Thoracic aorta (tissue), 2 donors: ENCODE measurements around the gene OSTF1. TPM values are rescaled to one million over a fixed set of nuclear protein-coding genes. Genes with fewer than 3 reads are reported as not detected.

Experiments used
- ATAC-seq: fragments of 150-250 bp; one replicate; pipeline ENCODE4 v1.8.0; 2017; ENCODE audit warnings: low read depth; ENCODE audit not compliant: insufficient number of reproducible peaks, low FRiP score
- DNase-seq: peaks from one replicate; pipeline ENCODE4 v3.0.0-alpha.2; 2020; ENCODE audit warnings: low spot score
- H3K27ac ChIP-seq, 2 donors: fragments of 200-600 bp; sonication (generic); 1 replicate in 1 of 2; 2 replicates in 1 of 2; pipeline ENCODE4 v1.5.1; 2016; ENCODE audit warnings: mild to moderate bottlenecking in 2 of 2, moderate library complexity in 2 of 2
- H3K27me3 ChIP-seq: fragments of 200-600 bp; sonication (generic); replicated peaks from 2 replicates; pipeline ENCODE4 v1.6.0; 2016; ENCODE audit warnings: mild to moderate bottlenecking; ENCODE audit not compliant: insufficient read depth
- H3K36me3 ChIP-seq: fragments of 200-600 bp; sonication (generic); one replicate; pipeline ENCODE4 v1.5.1; 2016
- H3K4me1 ChIP-seq, 2 donors: fragments of 200-600 bp; sonication (generic); 1 replicate in 1 of 2; 2 replicates in 1 of 2; pipeline versions ENCODE4 v1.5.1 to v1.6.0; 2016; ENCODE audit warnings: low read depth in 2 of 2, mild to moderate bottlenecking in 1 of 2; ENCODE audit not compliant: control insufficient read depth in 1 of 2
- H3K4me3 ChIP-seq: fragments of 200-600 bp; sonication (generic); 2 replicates; pipeline ENCODE4 v1.5.1; 2016; ENCODE audit warnings: mild to moderate bottlenecking
- H3K9me3 ChIP-seq: fragments of 200-600 bp; sonication (generic); 2 replicates; pipeline ENCODE4 v1.5.1; 2016
- CTCF ChIP-seq: fragments of 200-600 bp; sonication (generic); IDR thresholded peaks from one replicate; pipeline ENCODE4 v1.5.1; 2019; ENCODE audit warnings: antibody characterized with exemption
- total RNA-seq, 2 donors: library from RNA; depleted of rRNA; stranded (reverse); fragments of >200 nt; gene quantifications; one replicate each; pipeline versions ENCODE4 v1.1.0 to v1.2.3, GENCODE V29; 2016

The OSTF1 gene
- total RNA-seq, 2 donors from 2014 or later, result 16.8 to 33.9 TPM

DNA sequence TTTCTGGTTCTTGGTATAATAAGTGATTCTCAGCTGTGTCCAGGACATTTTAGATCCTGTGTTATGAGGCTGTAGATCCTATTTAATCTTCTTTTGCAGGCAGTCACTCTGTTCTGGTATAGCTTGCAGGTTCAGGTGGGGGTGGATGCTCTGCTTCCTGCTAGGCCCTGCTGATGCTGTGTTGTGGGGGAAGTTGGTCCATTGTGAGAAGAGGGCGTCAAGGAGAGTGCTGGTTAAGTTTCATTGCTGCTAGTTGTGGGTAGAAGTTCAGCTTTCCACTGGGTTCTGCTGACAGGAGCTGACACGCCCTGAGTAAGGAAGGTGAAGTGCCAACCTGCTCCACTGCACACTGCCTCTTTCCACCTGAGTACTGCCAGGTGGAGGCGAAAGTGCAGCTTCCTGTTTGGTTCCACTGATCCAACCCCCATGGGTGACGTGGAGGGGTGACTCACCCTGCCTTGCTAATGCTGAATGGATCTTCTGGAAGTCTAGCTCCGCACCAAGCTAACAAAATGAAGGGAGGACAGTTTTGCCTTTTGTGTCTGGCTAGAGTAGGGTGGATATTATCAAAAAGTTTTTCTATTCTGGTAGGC is 16.7 kb upstream of the OSTF1 start:
- TF ChIP-seq CTCF, result no peak
- Histone ChIP-seq H3K9me3 (no peaks in the 10 kb centered on the region), H3K4me1 (no peaks in the 10 kb centered on the region), H3K27ac (no peak overlapping the region), H3K36me3 (peaks cover 3% of the 10 kb centered on the region), H3K4me3 (no peak overlapping the region), H3K27me3 (no peaks in the 10 kb centered on the region)
- DNase-seq (no peak), ATAC-seq (no peak)

DNA sequence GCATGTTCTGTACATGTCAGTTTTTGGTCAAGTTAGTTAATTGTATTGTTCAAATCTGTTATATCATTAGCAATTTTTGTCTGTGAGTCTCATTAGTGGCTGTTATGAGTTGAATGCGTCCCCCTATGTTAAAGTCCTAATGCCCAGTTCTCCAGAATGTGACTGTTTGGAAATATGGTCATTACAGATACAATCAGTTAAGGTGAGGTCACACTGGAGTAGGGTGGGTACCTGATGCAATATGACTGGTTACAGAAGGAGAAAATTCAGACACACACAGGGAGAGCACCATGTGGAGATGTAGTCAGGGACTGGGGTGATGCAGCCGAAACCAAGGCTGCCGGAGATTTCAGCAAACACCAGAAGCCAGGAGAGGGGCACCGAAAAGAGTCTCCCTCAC is 15.4 kb upstream of the OSTF1 start:
- H3K9me3 ChIP-seq, result no peaks in the 10 kb centered on the region
- H3K4me1 ChIP-seq, result no peaks in the 10 kb centered on the region
- no peak overlapping the region for H3K27ac ChIP-seq
- no peak overlapping the region for H3K4me3 ChIP-seq
- H3K36me3 ChIP-seq, result peaks cover 3% of the 10 kb centered on the region
- DNase-seq (no peak), ATAC-seq (no peak)
- no peaks in the 10 kb centered on the region for H3K27me3 ChIP-seq
- TF ChIP-seq CTCF, result no peak

- TF ChIP-seq CTCF, result no peak
- no peaks in the 10 kb centered on the region for H3K36me3 ChIP-seq
- no peak overlapping the region for H3K4me3 ChIP-seq
- DNase-seq (no peak), ATAC-seq (no peak)
- no peaks in the 10 kb centered on the region for H3K9me3 ChIP-seq
- no peak overlapping the region for H3K27ac ChIP-seq
- H3K27me3 ChIP-seq, result no peaks in the 10 kb centered on the region
- peaks cover 7 to 9% of the 10 kb centered on the region in 2 donors for H3K4me1 ChIP-seq
These were observed 6.7 kb upstream of the OSTF1 start for GRCh38 chr9:75081632-75082031.

DNA sequence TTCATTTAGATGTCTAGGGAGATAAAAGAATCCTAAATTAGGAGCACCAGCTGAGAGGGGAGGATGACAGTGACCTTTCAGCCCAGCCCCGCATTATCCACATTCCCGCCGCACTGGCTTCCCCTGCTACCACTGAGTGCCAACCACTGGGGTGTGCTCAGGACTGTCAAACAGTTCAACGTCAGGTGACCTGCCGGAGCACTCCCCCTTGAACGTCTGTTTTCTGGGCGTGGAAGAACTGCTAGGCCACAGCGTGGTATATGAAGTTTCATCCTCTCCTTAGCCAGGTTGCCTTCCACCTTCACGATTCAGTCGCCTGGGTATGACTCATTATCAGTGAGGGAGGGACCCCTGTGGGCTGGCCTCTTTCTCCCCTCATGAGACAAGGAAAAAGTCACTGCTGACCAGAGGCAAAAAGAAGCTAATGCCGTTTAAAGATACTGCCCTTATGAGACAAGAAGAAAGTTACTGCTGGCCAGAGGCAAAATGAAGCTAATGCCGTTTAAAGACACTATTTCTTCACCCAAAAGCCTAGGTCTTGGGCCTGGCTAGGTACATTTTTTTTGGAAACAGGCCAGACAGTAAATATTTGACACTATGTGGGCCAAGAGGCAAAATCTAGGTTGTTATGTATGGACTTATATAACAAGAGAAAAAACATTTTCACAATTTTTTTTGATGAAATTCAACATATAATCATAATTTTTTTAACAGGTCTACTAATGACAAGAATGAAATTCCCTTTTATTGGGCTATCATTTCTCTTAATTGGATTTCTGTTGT is 4.9 kb upstream of the OSTF1 start:
- Histone ChIP-seq H3K4me3 (no peak overlapping the region), H3K36me3 (no peaks in the 10 kb centered on the region), H3K4me1 (peaks cover 7 to 15% of the 10 kb centered on the region in 2 donors), H3K27me3 (no peaks in the 10 kb centered on the region), H3K9me3 (no peaks in the 10 kb centered on the region), H3K27ac (no peak overlapping the region)
- ATAC-seq (no peak), DNase-seq (no peak)
- TF ChIP-seq CTCF, result no peak

- H3K36me3 ChIP-seq, result no peaks in the 10 kb centered on the region
- TF ChIP-seq CTCF, result no peak
- DNase-seq (no peak), ATAC-seq (no peak)
- no peak overlapping the region for H3K4me3 ChIP-seq
- no peak overlapping the region for H3K27ac ChIP-seq
- no peaks in the 10 kb centered on the region for H3K9me3 ChIP-seq
- H3K4me1 ChIP-seq, result peaks cover 7 to 15% of the 10 kb centered on the region in 2 donors
- H3K27me3 ChIP-seq, result no peaks in the 10 kb centered on the region
These were observed 4.1 kb upstream of the OSTF1 start for GRCh38 chr9:75084081-75084672.
